HepG2 (cell line): Measurements from ENCODE around the gene SPEM2. TPM values are rescaled to one million over a fixed set of nuclear protein-coding genes. Genes with fewer than 3 reads are reported as not detected.

ENCODE experiments used
- ATAC-seq: fragments of 200-7000 bp; cut with Tn5 transposase; 3 replicates; pipeline ENCODE4 v1.9.1; 2020; ENCODE audit warnings: mild to moderate bottlenecking, moderate library complexity
- BruUV-seq: library from RNA; stranded (reverse); fragments of 400-500 nt; replicated peaks from 2 replicates; lab custom pipeline; 2021; lab: Mats Ljungman, UMichigan
- CTCF ChIA-PET: fragments of 300-600 bp; formaldehyde crosslinking; extraction: SDS; loops from one replicate; lab custom pipeline; 2021; ENCODE audit warnings: low total read pairs, inconsistent platforms, low intra/inter-chr PET ratio; lab: Yijun Ruan, JAX
- POLR2A ChIA-PET: fragments of 350-600 bp; sonication (Branson Sonifier 250); formaldehyde crosslinking; loops from one replicate; lab custom pipeline; 2020; ENCODE audit warnings: antibody characterized with exemption, inconsistent platforms; lab: Yijun Ruan, JAX
- DNase-seq: peaks from one replicate; pipeline ENCODE4 v3.0.0-alpha.2; 2015; ENCODE audit warnings: low spot score
- FAIRE-seq: peaks from 3 replicates; lab custom pipeline; 2011; peaks lifted over from hg19 to GRCh38; lab: Jason Lieb, UNC
- H2AFZ ChIP-seq: one replicate; pipeline ENCODE4 v1.6.1; 2011; ENCODE audit warnings: low read length, inconsistent platforms
- H3K27ac ChIP-seq: fragments of 300-600 bp; 3 replicates; pipeline ENCODE4 v1.8.0; 2011; ENCODE audit warnings: mixed run types, mild to moderate bottlenecking, mixed read lengths, low read length, inconsistent platforms; ENCODE audit not compliant: insufficient read depth; ENCODE audit errors: extremely low read length
- H3K27me3 ChIP-seq, 2 experiments: fragments of 200-600 bp in 1 of 2; 2 replicates in 1 of 2; 3 replicates in 1 of 2; pipeline versions ENCODE4 v1.6.0 to v1.8.0; 2011; ENCODE audit warnings: low read length in 2 of 2, mild to moderate bottlenecking in 2 of 2, moderate library complexity in 2 of 2, inconsistent platforms in 1 of 2; ENCODE audit not compliant: insufficient read depth in 2 of 2, control insufficient read depth in 1 of 2
- H3K36me3 ChIP-seq, 2 experiments: fragments of 200-600 bp in 1 of 2; replicated peaks in 1 of 2; 2 replicates in 1 of 2; 3 replicates in 1 of 2; pipeline versions ENCODE4 v1.5.1 to v1.8.0; 2011; ENCODE audit warnings: low read length in 2 of 2, inconsistent platforms in 1 of 2; ENCODE audit not compliant: insufficient read depth in 2 of 2, control insufficient read depth in 1 of 2
- H3K4me1 ChIP-seq: 2 replicates; pipeline ENCODE4 v1.5.1; 2012; ENCODE audit warnings: low read length, inconsistent platforms; ENCODE audit not compliant: insufficient read depth
- H3K4me2 ChIP-seq: 2 replicates; pipeline ENCODE4 v1.6.0; 2011; ENCODE audit warnings: low read depth, low read length, inconsistent platforms
- H3K4me3 ChIP-seq, 3 experiments: fragments of 200-600 bp in 1 of 3; sonication (generic), shearing (Covaris generic) in 1 of 3; replicated peaks in 1 of 3; 2 replicates each; pipeline ENCODE4 v1.5.1; 2011 to 2016; ENCODE audit warnings: low read length in 3 of 3, inconsistent platforms in 2 of 3, low read depth in 2 of 3, mild to moderate bottlenecking in 2 of 3, control low read depth in 1 of 3, mixed read lengths in 1 of 3; ENCODE audit not compliant: insufficient read depth in 1 of 3
- H3K79me2 ChIP-seq: one replicate; pipeline ENCODE4 v1.6.1; 2011; ENCODE audit warnings: low read length, inconsistent platforms; ENCODE audit not compliant: insufficient read depth
- H3K9ac ChIP-seq: 2 replicates; pipeline ENCODE4 v1.6.0; 2011; ENCODE audit warnings: mild to moderate bottlenecking, low read depth, low read length, inconsistent platforms; ENCODE audit not compliant: insufficient read depth
- H3K9me3 ChIP-seq: 2 replicates; pipeline ENCODE4 v1.5.1; 2012; ENCODE audit warnings: mild to moderate bottlenecking, low read length
- H4K20me1 ChIP-seq: 2 replicates; pipeline ENCODE4 v1.6.0; 2011; ENCODE audit warnings: inconsistent platforms, mild to moderate bottlenecking, low read length, moderate library complexity; ENCODE audit not compliant: insufficient read depth
- MAFK ChIP-seq, 2 experiments: IDR thresholded peaks in 1 of 2; conservative IDR thresholded peaks in 1 of 2; 2 replicates each; pipeline ENCODE4 v1.6.1; 2011; ENCODE audit warnings: improper control_type of control experiment in 2 of 2, low read length in 2 of 2
- MTERF4 ChIP-seq: sonication (generic); formaldehyde crosslinking; IDR thresholded peaks from 2 replicates; pipeline ENCODE4 v1.8.0; 2023; ENCODE audit warnings: mild to moderate bottlenecking, missing genetic modification reagents
- NRL ChIP-seq: sonication (generic); formaldehyde crosslinking; IDR thresholded peaks from 2 replicates; pipeline ENCODE4 v1.5.0; 2020; ENCODE audit warnings: missing genetic modification reagents, mild to moderate bottlenecking, moderate library complexity, borderline replicate concordance
- RCOR2 ChIP-seq: IDR thresholded peaks from 2 replicates; pipeline ENCODE4 v1.6.1; 2016; ENCODE audit warnings: missing biosample characterization, missing genetic modification reagents
- SIN3A ChIP-seq: IDR thresholded peaks from 2 replicates; pipeline ENCODE4 v1.6.1; 2011; ENCODE audit warnings: low read depth, mild to moderate bottlenecking, control low read depth, low read length, borderline replicate concordance
- SNRNP70 ChIP-seq: fragments of 200-400 bp; formaldehyde crosslinking; IDR thresholded peaks from 2 replicates; pipeline ENCODE4 v1.6.1; 2017; ENCODE audit warnings: mild to moderate bottlenecking, low read depth, low read length, moderate library complexity
- USF2 ChIP-seq, 2 experiments: sonication (generic) in 1 of 2; formaldehyde crosslinking in 1 of 2; IDR thresholded peaks; 2 replicates each; pipeline versions ENCODE4 v1.5.1 to v1.6.1; 2011 to 2020; ENCODE audit warnings: borderline replicate concordance in 1 of 2, low read depth in 1 of 2, low read length in 1 of 2, mild to moderate bottlenecking in 1 of 2, missing genetic modification reagents in 1 of 2, moderate library complexity in 1 of 2
- ZBTB44 ChIP-seq: sonication (generic); formaldehyde crosslinking; IDR thresholded peaks from 2 replicates; pipeline ENCODE4 v1.4.0; 2020; ENCODE audit warnings: missing genetic modification reagents
- ZC3H13 ChIP-seq: sonication (generic); formaldehyde crosslinking; IDR thresholded peaks from 2 replicates; pipeline ENCODE4 v1.8.1; 2023; ENCODE audit warnings: mild to moderate bottlenecking, missing genetic modification reagents, moderate library complexity
- ZNF33B ChIP-seq: sonication (generic); formaldehyde crosslinking; IDR thresholded peaks from 2 replicates; pipeline ENCODE4 v1.5.1; 2020; ENCODE audit warnings: mild to moderate bottlenecking, missing genetic modification reagents
- ZNF430 ChIP-seq: sonication (generic); formaldehyde crosslinking; IDR thresholded peaks from 2 replicates; pipeline ENCODE4 v1.9.0; 2021; ENCODE audit warnings: mild to moderate bottlenecking, missing genetic modification reagents
- ZNF547 ChIP-seq: sonication (generic); formaldehyde crosslinking; IDR thresholded peaks from 2 replicates; pipeline ENCODE4 v1.5.1; 2020; ENCODE audit warnings: mild to moderate bottlenecking, missing genetic modification reagents
- ZNF687 ChIP-seq: sonication (generic); formaldehyde crosslinking; IDR thresholded peaks from 2 replicates; pipeline ENCODE4 v1.5.1; 2020; ENCODE audit warnings: mild to moderate bottlenecking, missing genetic modification reagents, moderate library complexity
- WGBS: methylation state at CpG from one replicate; pipeline ENCODE4 v1.1.6; 2017; ENCODE audit warnings: low lambda C conversion rate; 5-methylcytosine and 5-hydroxymethylcytosine counted together
- in situ Hi-C: cut with HindIII; loops from 2 replicates; pipeline ENCODE4 v1.10.0; 2017; ENCODE audit warnings: low pct_unique_long_range_greater_than_20kb; ENCODE audit not compliant: extremely low pct_ligation_motif_present
- intact Hi-C: fragments of 100-400 bp; cut with micrococcal nuclease; formaldehyde crosslinking; loops from one replicate; pipeline ENCODE4 v1.10.0; 2022; ENCODE audit not compliant: unreplicated experiment
- polyA plus RNA-seq, 8 experiments: library from polyadenylated mRNA; depleted of rRNA in 3 of 8; stranded (reverse) in 7 of 8; unstranded in 1 of 8; fragments of >200 nt; fragmentation: Illumina TruSeq in 4 of 8; extraction: Trizol in 4 of 8; gene quantifications; 2 replicates each; pipeline versions ENCODE4 v1.2.1 to v1.2.3, GENCODE V29; 2011 to 2016; ENCODE audit warnings: low read depth in 4 of 8, missing spikeins in 1 of 8, mixed read lengths in 1 of 8; ENCODE audit not compliant: insufficient read depth in 1 of 8
- total RNA-seq, 5 experiments: library from RNA; depleted of rRNA; stranded (reverse); fragments of >200 nt; fragmentation: Illumina TruSeq; extraction: Trizol; gene quantifications; 2 replicates each; pipeline ENCODE4 v1.2.3, GENCODE V29; 2016; ENCODE audit warnings: low read depth in 1 of 5
- TF ChIP-seq, protein P1 (sequence below): sonication (generic); formaldehyde crosslinking; IDR thresholded peaks from 2 replicates; pipeline ENCODE4 v1.5.0; 2020; ENCODE audit warnings: missing genetic modification reagents, mild to moderate bottlenecking, borderline replicate concordance

Gene SPEM2
- total and polyA plus RNA-seq, 2 of the 13 experiments (the other 11 are each of a cell fraction or from before 2014, with no cell fraction given), result not detected

DNA sequence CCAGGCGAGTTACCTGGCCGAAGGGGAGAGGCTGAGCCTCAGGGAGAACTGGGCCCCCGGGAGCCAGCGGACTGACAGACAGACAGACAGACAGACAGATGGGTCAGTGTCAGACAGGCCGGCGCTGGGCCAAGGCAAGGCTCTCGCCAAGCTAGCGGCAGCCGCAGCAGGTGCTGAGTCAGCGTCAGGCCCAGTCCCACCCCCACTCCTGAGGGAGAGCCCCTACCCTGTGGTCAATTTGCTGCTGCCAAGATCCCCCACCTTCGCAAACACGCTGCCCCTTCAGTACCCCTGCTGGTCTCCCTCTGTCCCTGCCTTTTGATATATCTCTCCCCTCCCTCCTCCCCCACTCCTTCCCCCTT lies 15.4 kb downstream of the SPEM2 start:
- H4K20me1 ChIP-seq, result no peaks in the 10 kb centered on the region
- H3K27ac ChIP-seq, result no peak overlapping the region
- ChIA-PET CTCF (interaction anchor here (0.6 kb wide), 1 partner anchor 120 kb away, joined by 3 read pairs; no protein-coding TSS in a partner anchor), POLR2A (interaction anchor here (0.7 to 2.8 kb wide), 6 partner anchors 35 to 46 kb away, joined by 3 to 21 read pairs (median 6); partner anchors contain the start of genes PLSCR3, TMEM256 and ZBTB4)
- DNase-seq, result no peak
- no peaks in the 10 kb centered on the region for H3K79me2 ChIP-seq
- peak overlapping the region; percentile 60 to 80 (median 73) for H3K4me3 ChIP-seq
- H3K4me2 ChIP-seq, result peak overlapping the region; percentile 94
- H3K27me3 ChIP-seq, result peaks cover 6 to 27% of the 10 kb centered on the region in 2 experiments; a peak in 4 of 5 replicates
- no peaks in the 10 kb centered on the region for H3K36me3 ChIP-seq
- H3K9me3 ChIP-seq, result no peaks in the 10 kb centered on the region
- in situ Hi-C loops, result no loop called here
- ATAC-seq, result no peak
- WGBS, result 13% methylated on average over 3 of the region's 12 CpGs
- no TSS peak for BruUV-seq
- no peak for FAIRE-seq
- H3K4me1 ChIP-seq, result peaks cover 60% of the 10 kb centered on the region
- H2AFZ ChIP-seq, result no peak overlapping the region
- H3K9ac ChIP-seq, result peak overlapping the region; percentile 68; the same call in 1 of the 2 replicates
- intact Hi-C loops, result no loop called here
- 0 out of 2 replicates have a peak, but pooled peaks have one; percentile 49 for TF ChIP-seq ZC3H13 (CRISPR knock-in tag)
- TF ChIP-seq ZBTB44 (CRISPR knock-in tag), result no peak
- TF ChIP-seq SIN3A, result no peak
- TF ChIP-seq, protein P1, sequence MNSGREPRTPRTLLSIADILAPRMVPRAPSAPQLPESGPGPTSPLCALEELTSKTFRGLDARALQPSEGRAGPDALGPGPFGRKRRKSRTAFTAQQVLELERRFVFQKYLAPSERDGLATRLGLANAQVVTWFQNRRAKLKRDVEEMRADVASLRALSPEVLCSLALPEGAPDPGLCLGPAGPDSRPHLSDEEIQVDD, result peak; percentile 8; the same call in 1 of the 2 replicates
- TF ChIP-seq ZNF687 (CRISPR knock-in tag), result peak; percentile 34
- no peak for TF ChIP-seq USF2 (IDR thresholded peaks at IDR 0.05; ENCODE audit: low read depth, low read length)
- TF ChIP-seq USF2 (CRISPR knock-in tag; IDR thresholded peaks at IDR 0.05; ENCODE audit: borderline replicate concordance), result peak; percentile 13; the same call in 1 of the 2 replicates
- no peak for TF ChIP-seq ZNF33B (CRISPR knock-in tag)
- no peak for TF ChIP-seq NRL (CRISPR knock-in tag)
- no peak for TF ChIP-seq ZNF430 (CRISPR knock-in tag)
- TF ChIP-seq MAFK (conservative IDR thresholded peaks at IDR 0.05 in 1 of 2, IDR thresholded peaks at IDR 0.05 in 1 of 2; ENCODE audit: low read length in 2 of 2), result peak; percentile 84 to 90
- TF ChIP-seq RCOR2 (CRISPR knock-in tag), result no peak
- 0 out of 2 replicates have a peak, but pooled peaks have one; percentile 28 for TF ChIP-seq ZNF547 (CRISPR knock-in tag)
- 0 out of 2 replicates have a peak, but pooled peaks have one; percentile 41 for TF ChIP-seq MTERF4 (CRISPR knock-in tag)
- no peak for TF ChIP-seq SNRNP70
